GM19099 (cell line): ENCODE data around the gene CCDC154.

Experiments used
- POLR2A ChIP-seq: IDR thresholded peaks from 3 replicates; pipeline ENCODE4 v1.6.1; 2011; ENCODE audit warnings: low read depth; ENCODE audit not compliant: insufficient read length; ENCODE audit errors: extremely low read depth

The CCDC154 gene

DNA sequence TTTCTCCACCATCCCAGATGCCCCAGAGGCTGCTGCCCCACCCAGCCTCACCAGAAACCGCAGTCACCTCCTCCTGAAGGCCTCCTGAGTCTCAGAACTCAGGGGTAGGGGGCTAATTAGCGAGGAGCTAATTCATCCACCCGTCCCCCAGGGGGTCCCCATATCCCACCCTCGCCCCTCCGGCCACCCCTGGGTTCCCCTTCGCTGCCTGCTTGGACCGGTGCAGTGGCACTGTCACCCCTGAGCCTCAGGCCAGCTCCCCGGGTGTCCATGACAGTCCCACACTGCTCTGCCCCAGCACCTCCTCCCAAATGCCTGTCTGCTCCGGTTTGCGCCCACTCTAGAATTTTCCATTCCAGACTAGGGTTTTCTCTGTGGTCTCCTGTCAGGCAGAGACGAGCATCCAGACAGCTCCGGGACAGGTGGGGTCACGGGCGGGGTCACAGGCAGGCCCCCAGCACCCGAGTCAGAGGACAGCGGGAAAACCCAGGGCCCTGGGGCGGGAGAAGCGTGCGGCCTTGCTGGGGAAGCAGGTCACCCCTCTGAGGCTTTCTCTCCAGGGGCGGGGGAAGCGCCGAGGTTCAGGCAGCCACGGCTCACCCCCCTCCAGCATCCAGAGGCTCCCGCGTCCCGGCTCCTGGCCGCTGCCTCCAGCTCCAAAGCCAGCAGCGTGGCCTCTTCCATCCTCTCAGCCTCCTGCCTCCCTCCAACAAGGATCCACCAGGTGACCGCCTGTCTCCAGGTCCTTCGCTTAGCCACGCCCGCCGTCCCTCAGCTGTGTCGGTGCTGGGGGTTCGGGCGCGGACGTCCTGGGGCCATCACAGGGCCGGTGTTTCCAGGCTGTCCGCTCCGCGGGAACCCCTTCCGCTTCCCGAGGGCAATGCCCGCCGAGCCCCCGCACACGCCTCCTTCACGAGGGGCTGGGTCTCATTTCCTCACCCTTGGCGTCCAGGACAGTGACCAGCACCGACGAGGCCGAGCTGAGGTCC, 16.6 kb downstream of the CCDC154 start:
- no peak for TF ChIP-seq POLR2A

DNA sequence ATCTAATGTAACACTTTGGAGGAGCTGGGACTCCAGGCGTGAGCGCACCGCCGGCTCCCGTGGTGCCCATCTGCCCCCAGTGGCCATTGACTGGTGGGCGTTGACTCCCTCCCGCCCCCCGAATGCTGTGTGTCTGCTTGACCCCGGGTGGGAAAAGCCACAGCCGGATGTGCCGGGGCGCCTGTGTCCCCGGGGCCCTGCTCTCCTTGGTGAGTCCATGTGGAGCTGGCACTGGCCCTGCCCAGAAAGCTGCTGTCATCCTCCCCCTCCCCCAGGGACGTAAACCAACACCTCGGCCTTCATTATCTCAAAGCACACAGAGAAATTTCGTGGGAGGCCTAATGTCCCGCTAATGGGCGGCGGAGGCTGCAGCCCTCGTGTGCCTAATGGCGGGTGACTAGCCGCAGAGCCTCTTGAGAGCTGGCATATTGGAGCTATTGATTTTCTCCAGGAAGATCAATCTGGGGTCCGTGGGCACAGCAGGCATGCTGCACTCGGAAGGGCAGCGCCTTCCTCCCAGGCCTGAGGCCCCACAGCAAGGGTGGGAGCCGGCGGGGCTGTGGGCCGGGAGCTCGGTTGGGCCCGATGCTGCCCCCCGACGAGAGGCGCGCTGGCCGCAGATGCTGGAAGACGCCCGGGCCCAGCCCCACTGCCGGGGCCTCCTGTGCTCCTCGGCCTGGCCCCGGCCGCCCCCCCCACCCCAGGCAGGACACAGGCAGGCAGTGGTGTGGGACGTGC, 17.5 kb downstream of the CCDC154 start:
- no peak for TF ChIP-seq POLR2A

DNA sequence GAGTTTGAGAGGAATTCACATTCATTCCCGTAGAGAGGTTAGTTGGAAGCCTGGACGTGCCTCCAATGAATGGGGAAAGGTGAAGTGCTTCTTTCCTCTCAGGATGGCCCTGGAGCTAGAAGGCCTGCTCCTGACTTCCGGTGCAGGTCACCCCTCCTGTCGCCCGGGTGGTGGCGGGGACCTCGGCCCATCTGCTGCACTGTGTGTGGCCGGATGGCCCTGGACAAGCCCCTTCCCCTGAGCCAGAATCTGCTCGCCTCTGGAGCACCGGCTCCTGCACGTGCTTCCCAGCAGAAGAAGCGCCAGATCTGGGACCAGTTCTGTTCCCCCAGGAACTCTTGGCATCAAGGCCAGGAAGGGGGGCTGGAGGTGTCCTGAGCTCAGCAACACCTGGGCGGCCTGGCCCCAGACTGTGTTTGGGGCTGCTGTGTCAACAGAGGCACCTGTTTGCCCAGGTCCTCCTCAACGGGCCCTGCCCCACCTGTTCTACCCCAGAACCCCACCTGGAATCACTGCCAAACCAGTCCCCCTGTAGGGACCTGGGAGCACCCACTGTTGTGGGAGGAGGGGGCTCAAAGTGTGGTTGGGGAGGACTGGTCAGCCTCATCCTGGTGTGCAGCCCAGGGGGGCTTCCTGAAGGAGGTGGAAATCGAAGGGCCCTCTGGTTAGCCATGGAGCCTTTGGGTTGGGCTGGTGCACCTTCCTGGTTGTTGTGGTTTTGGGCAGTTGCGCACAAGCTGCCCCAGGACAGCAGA, 18.6 kb downstream of the CCDC154 start:
- no peak for TF ChIP-seq POLR2A

DNA sequence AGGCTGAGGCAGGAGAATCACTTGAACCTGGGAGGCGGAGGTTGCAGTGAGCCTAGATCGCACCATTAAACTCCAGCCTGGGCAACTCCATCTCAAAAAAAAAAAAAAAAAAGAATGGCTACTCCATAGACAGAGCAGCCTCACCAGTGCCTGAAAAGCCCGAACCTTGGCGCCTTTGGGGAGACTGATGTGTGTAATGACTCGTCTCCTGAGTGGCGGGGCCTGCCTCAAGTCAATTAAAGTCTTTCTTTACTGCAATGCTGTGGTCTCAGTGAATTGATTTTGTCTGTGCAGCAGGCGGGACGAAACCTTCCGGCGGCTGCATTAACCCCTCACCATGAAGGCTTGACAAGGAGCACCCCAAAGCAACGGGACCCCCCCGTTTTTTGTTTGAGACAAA, 20.3 kb downstream of the CCDC154 start:
- no peak for TF ChIP-seq POLR2A

DNA sequence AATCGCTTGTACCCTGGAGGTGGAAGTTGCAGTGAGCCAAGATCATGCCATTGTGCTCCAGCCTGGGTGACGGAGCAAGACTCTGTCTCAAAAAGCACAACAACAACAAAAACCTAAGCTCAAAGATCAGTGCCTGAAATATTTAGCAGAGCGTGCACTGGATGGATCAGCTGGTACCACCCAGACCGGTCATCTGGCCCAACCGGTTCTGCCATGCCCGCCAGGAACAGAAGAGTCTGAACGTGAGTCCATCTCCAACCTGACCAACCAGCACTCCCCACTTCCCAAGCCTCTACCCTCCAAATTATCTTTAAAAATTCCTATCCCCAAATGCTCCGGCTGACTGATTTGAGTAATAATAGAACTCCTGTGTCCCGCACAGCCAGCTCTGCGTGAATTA, 22.3 kb downstream of the CCDC154 start:
- TF ChIP-seq POLR2A, result no peak

DNA sequence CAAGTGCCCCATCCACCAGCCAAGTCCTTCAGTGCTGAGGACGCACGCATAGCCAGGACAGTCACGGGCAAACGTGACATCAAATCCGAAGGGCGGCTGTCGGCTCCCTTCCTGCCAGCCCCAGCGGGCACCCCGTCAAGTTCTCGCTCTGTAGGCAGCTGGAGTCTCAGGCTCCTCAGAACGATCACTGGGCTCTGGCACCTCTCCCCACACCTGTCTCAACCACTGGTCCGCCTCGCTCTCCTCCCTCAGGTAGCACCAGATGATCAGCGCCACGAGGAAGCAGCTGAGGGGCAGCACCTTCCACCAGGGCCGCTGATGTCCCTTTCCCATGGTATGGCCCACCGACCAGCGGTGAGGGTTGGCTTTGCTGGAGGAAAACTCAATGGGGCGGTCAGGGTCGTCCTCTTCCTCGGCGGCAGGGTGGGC, 24.2 kb downstream of the CCDC154 start:
- TF ChIP-seq POLR2A, result no peak

DNA sequence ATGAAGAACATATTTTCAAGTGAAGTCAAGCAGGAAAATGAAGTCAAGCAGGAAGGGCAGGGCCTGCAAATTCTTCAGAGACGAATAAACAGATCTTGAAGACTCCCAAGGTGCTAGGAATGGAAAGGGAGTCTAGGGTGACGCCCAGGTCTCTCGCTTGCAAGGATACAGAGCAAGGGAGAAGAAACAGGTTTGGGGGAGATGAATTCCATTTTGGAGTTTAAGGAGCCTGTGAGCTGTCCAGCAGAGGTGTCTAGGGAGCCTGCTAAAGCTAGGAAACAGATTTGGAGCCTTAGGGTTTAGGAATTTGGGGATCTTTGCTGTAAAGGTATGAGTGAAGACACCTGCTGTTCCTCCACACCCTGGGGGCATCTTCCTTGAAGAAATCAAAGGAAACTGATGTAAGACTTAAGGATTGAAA, 27.8 kb downstream of the CCDC154 start:
- no peak for TF ChIP-seq POLR2A

DNA sequence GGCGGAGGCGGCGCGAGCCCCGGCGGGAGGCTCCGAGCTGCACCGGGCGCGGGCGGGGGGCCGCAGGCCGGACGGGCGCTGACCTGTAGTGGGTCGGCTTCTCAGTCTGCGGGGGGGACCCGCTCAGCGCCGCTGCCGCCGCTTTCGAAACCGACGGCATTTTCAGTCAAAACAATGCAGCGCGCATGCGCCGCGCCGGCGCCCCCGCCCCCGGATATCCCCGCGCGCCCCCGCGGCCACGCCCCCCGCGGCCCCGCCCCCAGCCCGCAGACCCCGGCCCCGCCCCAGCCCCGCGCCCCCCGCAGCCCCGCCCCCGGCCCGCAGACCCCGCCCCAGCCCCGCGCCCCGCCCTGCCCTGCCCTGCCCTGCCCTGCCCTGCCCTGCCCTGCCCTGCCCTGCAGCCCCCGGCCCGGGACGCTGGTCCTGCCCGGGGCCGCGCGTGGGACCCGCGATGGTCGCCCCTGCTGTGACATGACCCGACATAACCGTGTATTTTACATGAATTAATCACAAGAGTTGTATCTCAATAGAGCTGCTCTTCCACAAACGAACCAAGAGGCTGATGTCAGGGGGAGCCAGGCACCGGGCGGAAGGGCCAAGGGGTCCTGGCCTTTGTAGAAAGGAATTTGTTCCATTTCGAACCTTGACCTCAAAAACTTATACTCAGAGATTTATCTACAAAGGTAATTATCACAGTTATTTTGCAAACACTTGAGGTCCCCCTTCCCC, 29.7 kb downstream of the CCDC154 start, which contains the start of gene UNKL:
UNKL (minus strand) TSS at position 173 of the 729 bp plus-strand sequence; CDS start at position 160, 13 bp downstream.
- TF ChIP-seq POLR2A, result peak; percentile 65

DNA sequence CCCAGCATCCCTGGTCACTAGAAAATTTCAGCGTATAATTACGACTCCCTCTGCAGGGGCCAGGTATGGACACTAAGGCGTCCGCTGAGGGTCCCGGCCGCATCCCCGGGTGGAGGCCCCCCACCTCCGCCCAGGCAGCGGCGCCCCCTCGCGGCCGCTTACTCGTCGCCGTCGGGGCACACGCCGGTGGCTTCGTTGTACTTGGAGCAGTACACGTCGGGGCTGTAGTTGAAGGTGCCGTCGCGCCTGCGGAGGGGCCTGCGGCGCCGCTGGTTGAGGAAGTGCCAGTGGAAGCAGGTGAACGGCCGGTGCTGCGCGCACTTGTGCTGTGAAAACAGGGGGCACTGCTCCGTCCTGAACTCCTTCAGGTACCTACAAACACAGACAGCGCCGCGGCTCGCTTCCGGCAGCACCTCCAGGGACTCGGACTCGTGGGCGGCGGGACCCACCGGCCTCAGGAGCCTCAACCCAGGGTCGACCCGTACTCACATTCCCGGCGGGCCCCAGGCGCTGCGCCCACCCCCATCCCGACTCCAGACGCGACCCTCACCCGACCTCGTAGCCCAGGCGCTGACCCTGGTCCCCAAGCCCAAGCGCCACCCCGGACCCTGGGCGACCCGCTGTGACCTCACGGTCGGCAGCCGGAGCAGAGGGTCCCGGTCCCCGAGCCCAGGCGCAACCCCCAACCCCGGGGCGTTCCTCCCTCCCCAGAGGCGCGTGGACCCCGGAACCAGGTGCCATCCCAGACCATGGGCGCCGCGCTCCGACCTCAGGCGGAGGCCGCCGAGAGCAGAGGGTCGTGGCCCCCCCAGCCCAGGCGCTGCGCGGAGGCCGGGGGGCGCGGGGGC, 30.4 kb downstream of the CCDC154 start:
- TF ChIP-seq POLR2A, result peak; percentile 31

DNA sequence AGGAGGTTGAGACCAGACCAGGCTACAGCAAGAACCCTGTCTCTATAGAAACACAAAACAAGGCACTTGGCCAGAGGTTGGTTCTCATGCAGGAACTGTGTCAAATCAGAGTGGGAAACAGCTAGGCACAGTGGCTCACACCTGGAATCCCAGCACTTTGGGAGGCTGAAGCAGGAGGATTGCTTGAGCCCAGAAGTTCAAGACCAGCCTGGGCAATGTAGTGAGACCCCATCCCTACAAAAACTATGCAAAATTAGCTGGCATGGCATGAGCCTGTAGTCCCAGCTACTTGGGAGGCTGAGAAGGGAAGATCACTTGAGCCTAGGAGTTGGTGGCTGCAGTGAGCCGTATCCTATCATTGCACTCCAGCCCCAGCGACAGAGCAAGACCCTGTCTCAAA, 31.5 kb downstream of the CCDC154 start:
- TF ChIP-seq POLR2A, result no peak

DNA sequence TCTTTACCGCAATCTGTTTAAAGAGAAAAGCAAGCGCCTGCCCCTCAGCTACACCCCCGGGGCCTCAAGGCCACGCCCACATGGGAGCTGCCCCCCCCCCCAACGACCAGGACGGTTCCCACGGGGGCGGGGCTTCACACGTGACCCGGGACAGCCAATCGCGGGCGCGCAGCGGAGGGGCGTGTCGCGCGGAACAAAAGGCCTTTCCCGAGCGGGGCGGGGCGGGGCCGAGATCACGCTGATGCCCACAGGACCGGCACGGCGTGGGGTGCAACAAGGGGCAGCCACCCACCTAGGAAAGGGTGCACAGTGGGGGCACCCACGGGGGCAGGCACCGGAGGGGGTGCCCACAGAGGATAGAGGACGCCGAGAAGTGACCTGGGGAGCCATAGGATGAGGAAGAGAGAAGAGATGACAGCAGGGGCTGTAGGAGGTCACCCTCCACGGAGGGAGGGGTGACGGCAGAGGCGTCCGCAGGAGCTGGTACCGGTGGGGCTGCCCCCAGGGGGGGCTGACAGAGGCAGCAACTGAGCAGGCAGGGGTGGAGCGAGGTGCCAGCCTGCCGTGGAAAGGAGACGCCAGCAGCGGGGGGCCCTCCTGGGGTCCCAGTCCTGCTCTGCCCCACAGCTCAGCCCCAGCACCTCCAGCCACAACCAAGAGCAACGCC, 36.1 kb downstream of the CCDC154 start:
- TF ChIP-seq POLR2A, result peak; percentile 26

DNA sequence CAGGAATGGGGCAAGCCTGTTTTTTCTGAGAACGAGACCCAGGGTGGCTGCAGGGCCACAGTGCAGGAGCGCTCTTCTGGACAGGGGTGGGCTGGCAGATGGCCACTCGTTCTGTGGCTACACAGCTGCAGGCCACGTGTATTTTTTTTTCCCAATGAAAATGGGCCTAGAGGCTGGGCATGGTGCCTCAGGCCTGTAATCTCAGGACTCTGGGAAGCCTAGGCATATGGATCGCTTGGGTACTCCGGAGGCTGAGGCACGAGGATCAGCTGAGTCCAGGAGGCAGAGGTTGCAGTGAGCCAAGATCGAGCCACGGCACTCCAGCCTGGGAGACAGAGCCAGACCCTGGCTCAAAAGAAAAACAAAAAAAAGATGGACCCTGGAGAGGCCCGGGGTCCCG, 36.6 kb downstream of the CCDC154 start:
- no peak for TF ChIP-seq POLR2A

DNA sequence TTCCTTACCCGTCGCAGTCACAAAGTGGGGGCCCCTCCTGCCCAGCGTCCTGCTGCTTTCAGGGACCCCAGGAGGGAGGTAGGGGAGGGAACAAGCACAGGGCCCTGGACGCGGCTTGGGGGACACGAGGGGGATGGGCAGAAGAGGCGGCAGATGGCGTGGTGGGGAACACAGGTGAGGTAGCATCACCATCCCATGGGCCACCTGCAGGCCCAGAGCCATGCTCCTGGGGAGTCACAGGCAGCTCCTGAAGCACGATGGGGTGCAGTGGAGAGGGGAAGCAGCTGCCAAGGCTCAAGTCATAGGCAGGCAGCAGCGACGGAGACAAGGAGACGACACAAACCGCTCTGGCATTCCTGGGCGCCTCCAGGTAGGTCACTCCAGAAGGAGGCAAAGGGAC, 40.6 kb downstream of the CCDC154 start:
- TF ChIP-seq POLR2A, result no peak

DNA sequence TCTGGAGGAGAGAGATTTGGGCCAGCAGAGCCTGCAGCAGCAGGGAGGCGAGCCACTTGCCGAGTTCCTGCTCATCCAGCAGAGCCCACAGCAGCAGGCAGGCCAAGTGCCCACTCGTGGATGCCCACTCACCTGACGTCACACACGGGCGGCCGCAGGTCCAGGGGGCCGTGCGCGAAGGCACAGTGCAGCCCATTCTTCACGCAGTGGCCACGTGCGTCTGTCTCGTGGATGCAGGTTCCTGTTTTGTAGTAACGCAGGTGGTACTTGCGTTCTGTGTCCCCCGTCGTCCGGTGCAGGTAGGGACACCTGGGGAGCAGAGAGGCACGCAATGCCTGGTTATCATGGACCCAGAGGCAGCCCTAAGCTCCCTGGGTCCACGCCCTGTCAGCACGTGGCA, 41.3 kb downstream of the CCDC154 start:
- TF ChIP-seq POLR2A, result no peak

DNA sequence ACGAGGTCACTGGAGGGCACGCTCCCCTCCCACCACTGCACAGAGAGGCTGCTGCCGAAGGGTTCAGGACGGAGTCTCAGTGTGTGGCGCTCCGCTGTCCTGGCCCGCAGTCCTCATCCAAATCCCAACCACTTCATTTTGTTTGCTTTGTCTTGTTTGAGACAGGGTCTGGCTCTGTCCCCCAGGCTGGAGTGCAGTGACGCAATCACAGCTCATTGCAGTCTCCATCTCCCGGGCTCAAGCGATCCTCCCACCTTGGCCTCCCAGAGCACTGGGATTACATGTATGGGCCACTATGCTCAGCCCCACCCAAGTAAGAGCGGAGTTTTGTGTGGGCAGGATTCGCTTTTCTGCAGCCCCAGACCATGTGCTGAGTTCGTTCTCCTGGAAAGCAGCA, 42.6 kb downstream of the CCDC154 start:
- TF ChIP-seq POLR2A, result no peak
